ENCODE data around the gene CD9. TPM values are rescaled to one million over a fixed set of nuclear protein-coding genes. Genes with fewer than 3 reads are reported as not detected.
A peak's percentile ranks its signal among the peaks of the same experiment; 100 is the strongest.

CD9 gene
- total and polyA plus RNA-seq, 2 of the 8 experiments (the other 6 are each of a cell fraction or from before 2014, with no cell fraction given), result 168 to 319 TPM

DNA sequence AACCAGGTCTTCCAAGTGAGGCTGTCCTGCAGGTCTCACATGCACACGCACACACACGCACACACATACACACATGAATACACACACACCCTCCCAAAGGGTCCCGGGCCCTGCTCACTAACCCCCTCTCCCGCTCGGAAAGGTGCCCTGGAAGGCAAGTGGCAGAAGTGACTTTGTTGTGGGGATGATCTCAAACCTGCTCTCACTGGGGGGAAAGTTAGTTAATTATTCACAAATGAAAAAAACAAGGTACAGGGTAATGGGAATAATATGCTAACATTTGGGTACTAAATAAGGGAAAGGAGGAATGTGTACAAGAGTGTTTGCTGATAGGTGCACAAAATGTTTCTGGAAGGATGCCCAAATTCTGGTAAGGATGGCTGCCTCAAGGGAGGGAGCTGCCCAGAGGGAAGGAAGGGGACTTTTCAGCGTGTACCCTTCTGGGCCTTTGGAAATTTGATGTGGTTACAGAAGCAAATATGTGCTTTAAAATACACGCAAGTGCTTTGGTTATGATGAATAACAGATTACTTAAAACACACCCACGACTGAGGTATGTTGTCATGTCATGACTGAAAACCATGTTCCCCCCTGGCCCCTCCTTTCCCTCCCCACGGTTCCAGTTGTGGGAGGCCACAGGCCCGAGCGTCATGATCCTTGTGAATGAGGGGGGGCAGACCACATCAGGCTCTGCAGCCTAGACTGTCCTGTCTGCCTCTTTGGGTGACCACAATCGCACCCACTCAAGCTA, 66.9 kb downstream of the CD9 start:
- WGBS, 2 experiments (ENCODE audit: extremely low coverage in 1 of 2, insufficient coverage in 1 of 2, insufficient read length in 1 of 2, insufficient replicate concordance in 2 of 2, low coverage in 1 of 2, low lambda C conversion rate in 2 of 2, missing lambda C conversion rate in 1 of 2), result 85% methylated on average over 12 of the region's 12 CpGs; no CpG with 5 or more reads in 1 of the 2 experiments
- Histone ChIP-seq H3K4me2 (ENCODE audit: insufficient read depth in 1 of 2, low read depth in 2 of 2, low read length in 2 of 2) (0 out of 4 replicates have a peak overlapping the region, but pooled peaks of 1 of the 2 experiments have one; percentile 13), H3K36me3 (ENCODE audit: control insufficient read depth in 2 of 4, insufficient read depth in 4 of 4, low read length in 3 of 4) (no peaks in the 10 kb centered on the region), H2AFZ (ENCODE audit: low read length) (no peak overlapping the region), H2BK120ac (replicated peaks; ENCODE audit: low read depth, low read length) (peak overlapping the region; percentile 31), H3K56ac (replicated peaks; ENCODE audit: insufficient read length, low read depth, low read length) (no peak overlapping the region), H2BK20ac (ENCODE audit: low read length) (peak overlapping the region; percentile 48; the same call in 1 of the 2 replicates), H3K4ac (replicated peaks; ENCODE audit: insufficient read length, low read depth, low read length) (peak overlapping the region; percentile 57), H2BK5ac (ENCODE audit: low read depth, low read length) (no peak overlapping the region), H4K20me1 (replicated peaks in 1 of 2; ENCODE audit: control insufficient read depth in 1 of 2, insufficient read depth in 2 of 2, low read length in 2 of 2) (no peaks in the 10 kb centered on the region), H4K5ac (ENCODE audit: insufficient read length, low read depth, low read length) (no peak overlapping the region), H2BK15ac (ENCODE audit: low read length) (no peak overlapping the region; the same call in 1 of the 2 replicates), H3K4me1 (replicated peaks in 1 of 4; ENCODE audit: control insufficient read depth in 3 of 4, insufficient read depth in 4 of 4, low read length in 3 of 4) (peaks cover 8 to 16% (median 12%) of the 10 kb centered on the region in 4 experiments), H3K9me3 (ENCODE audit: insufficient read depth in 2 of 2, low read depth in 1 of 2, low read length in 1 of 2) (no peaks in the 10 kb centered on the region), H3K23me2 (ENCODE audit: low read depth, low read length) (no peaks in the 10 kb centered on the region), H2BK12ac (ENCODE audit: low read depth, low read length) (peak overlapping the region; percentile 85; the same call in 1 of the 2 replicates), H2AK5ac (ENCODE audit: low read depth, low read length) (no peak overlapping the region), H3K79me1 (ENCODE audit: low read depth, low read length) (0 out of 2 replicates have a peak, but pooled peaks cover under 1% of the 10 kb centered on the region), H4K91ac (replicated peaks; ENCODE audit: insufficient read length, low read length) (peak overlapping the region; percentile 94), H3K79me2 (ENCODE audit: control insufficient read depth in 1 of 2, insufficient read depth in 2 of 2, low read length in 2 of 2) (no peaks in the 10 kb centered on the region), H3K23ac (ENCODE audit: insufficient read length) (no peak overlapping the region), H3K27ac (ENCODE audit: low read depth, low read length) (no peak overlapping the region), H3K9ac (replicated peaks in 1 of 4; ENCODE audit: extremely low read depth in 1 of 4, low read depth in 3 of 4, low read length in 3 of 4) (no peak overlapping the region), H3K4me3 (ENCODE audit: extremely low read depth in 1 of 4, insufficient read depth in 2 of 4, low read depth in 3 of 4, low read length in 4 of 4) (no peak overlapping the region), H3K27me3 (replicated peaks in 1 of 4; ENCODE audit: control insufficient read depth in 3 of 4, extremely low read depth in 1 of 4, insufficient read depth in 3 of 4, low read length in 3 of 4) (no peaks in the 10 kb centered on the region), H4K8ac (ENCODE audit: extremely low read depth, insufficient read depth, low read length) (no peak overlapping the region), H3K18ac (ENCODE audit: extremely low read depth, low read length) (peak overlapping the region; percentile 51; the same call in 1 of the 2 replicates), H3K14ac (ENCODE audit: insufficient read length) (no peak overlapping the region)
- FAIRE-seq, result no peak
- TF ChIP-seq, protein P1, sequence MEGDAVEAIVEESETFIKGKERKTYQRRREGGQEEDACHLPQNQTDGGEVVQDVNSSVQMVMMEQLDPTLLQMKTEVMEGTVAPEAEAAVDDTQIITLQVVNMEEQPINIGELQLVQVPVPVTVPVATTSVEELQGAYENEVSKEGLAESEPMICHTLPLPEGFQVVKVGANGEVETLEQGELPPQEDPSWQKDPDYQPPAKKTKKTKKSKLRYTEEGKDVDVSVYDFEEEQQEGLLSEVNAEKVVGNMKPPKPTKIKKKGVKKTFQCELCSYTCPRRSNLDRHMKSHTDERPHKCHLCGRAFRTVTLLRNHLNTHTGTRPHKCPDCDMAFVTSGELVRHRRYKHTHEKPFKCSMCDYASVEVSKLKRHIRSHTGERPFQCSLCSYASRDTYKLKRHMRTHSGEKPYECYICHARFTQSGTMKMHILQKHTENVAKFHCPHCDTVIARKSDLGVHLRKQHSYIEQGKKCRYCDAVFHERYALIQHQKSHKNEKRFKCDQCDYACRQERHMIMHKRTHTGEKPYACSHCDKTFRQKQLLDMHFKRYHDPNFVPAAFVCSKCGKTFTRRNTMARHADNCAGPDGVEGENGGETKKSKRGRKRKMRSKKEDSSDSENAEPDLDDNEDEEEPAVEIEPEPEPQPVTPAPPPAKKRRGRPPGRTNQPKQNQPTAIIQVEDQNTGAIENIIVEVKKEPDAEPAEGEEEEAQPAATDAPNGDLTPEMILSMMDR (IDR thresholded peaks at IDR 0.05; ENCODE audit: control extremely low read depth in 1 of 3, insufficient read depth in 1 of 3, low read depth in 1 of 3, low read length in 3 of 3), result peak in 1 of 3 experiments; percentile 22; a peak in 1 of 4 replicates
- TF ChIP-seq RNF2 (IDR thresholded peaks at IDR 0.05; ENCODE audit: borderline replicate concordance, low read depth, low read length, missing control alignments, poor library complexity, severe bottlenecking) (no peak), CREB1 (IDR thresholded peaks at IDR 0.05) (no peak)
- ChIA-PET POLR2A (ENCODE audit: partially characterized antibody) (interaction anchor here (1.2 to 4.7 kb wide), 2 partner anchors 12 to 67 kb away, joined by 5 to 14 read pairs; partner anchors contain the start of gene CD9), CTCF (ENCODE audit: partially characterized antibody) (interaction anchor here (0.7 to 6.2 kb wide), 5 partner anchors 11 to 102 kb away, joined by 3 to 53 read pairs (median 4); no protein-coding TSS in a partner anchor)
- DNase-seq (ENCODE audit: low read depth in 1 of 2, low spot score in 2 of 2), result no peak

Measured in H1 (cell line).